ENCODE results near the gene PTOV1.

Gene PTOV1

GRCh38 chr19:49844138-49845095 lies 6.5 kb upstream of the PTOV1 start:
- DNase-seq (ENCODE audit: low read depth in 2 of 2), result no peak

- DNase-seq (ENCODE audit: low read depth in 2 of 2), result no peak
These were observed 5.5 kb upstream of the PTOV1 start for GRCh38 chr19:49845414-49845813.

GRCh38 chr19:49846408-49846807 lies 4.6 kb upstream of the PTOV1 start:
- no peak for DNase-seq (ENCODE audit: low read depth in 2 of 2)

GRCh38 chr19:49847731-49848696 lies 2.9 kb upstream of the PTOV1 start:
- no peak for DNase-seq (ENCODE audit: low read depth in 2 of 2)

GRCh38 chr19:49848938-49849337 lies 2.0 kb upstream of the PTOV1 start:
- DNase-seq (ENCODE audit: low read depth in 2 of 2), result no peak

GRCh38 chr19:49849433-49850220 lies 1.3 kb upstream of the PTOV1 start:
- DNase-seq (ENCODE audit: low read depth in 2 of 2), result no peak

- DNase-seq (ENCODE audit: low read depth in 2 of 2), result no peak
These were observed 805 bp upstream of the PTOV1 start for GRCh38 chr19:49850221-49850486.

GRCh38 chr19:49851456-49852259 lies 699 bp downstream of the PTOV1 start:
- no peak for DNase-seq (ENCODE audit: low read depth in 2 of 2)

- no peak for DNase-seq (ENCODE audit: low read depth in 2 of 2)
These were observed 1.7 kb downstream of the PTOV1 start for GRCh38 chr19:49852631-49853126.

- no peak for DNase-seq (ENCODE audit: low read depth in 2 of 2)
These were observed 3.0 kb downstream of the PTOV1 start for GRCh38 chr19:49853852-49854377.

- DNase-seq (ENCODE audit: low read depth in 2 of 2), result no peak
These were observed 3.7 kb downstream of the PTOV1 start for GRCh38 chr19:49854378-49855263.

GRCh38 chr19:49855277-49855675 lies 4.3 kb downstream of the PTOV1 start:
- DNase-seq (ENCODE audit: low read depth in 2 of 2), result no peak

GRCh38 chr19:49855676-49856573 lies 5.0 kb downstream of the PTOV1 start:
- DNase-seq (ENCODE audit: low read depth in 2 of 2), result no peak

- DNase-seq (ENCODE audit: low read depth in 2 of 2), result no peak
These were observed 5.6 kb downstream of the PTOV1 start for GRCh38 chr19:49856574-49857021.

GRCh38 chr19:49857061-49857837 lies 6.3 kb downstream of the PTOV1 start:
- no peak for DNase-seq (ENCODE audit: low read depth in 2 of 2)

GRCh38 chr19:49857838-49858087 lies 6.8 kb downstream of the PTOV1 start:
- DNase-seq (ENCODE audit: low read depth in 2 of 2), result no peak

- DNase-seq (ENCODE audit: low read depth in 2 of 2), result no peak
These were observed 7.4 kb downstream of the PTOV1 start for GRCh38 chr19:49858088-49858985.
